ENCODE results near the gene TEX29. TPM values are rescaled to one million over a fixed set of nuclear protein-coding genes. Genes with fewer than 3 reads are reported as not detected.

TEX29 gene
- total RNA-seq, 1 experiment from 2014 or later = not detected

GRCh38 chr13:111343186-111343805, 22.9 kb downstream of the TEX29 start:
- Histone ChIP-seq H3K4me1 (ENCODE audit: control insufficient read depth, insufficient read depth, low read length) (no peaks in the 10 kb centered on the region), H3K27ac (ENCODE audit: low read length) (no peak overlapping the region), H3K36me3 (ENCODE audit: control insufficient read depth, insufficient read depth, low read length) (no peaks in the 10 kb centered on the region), H3K27me3 (ENCODE audit: control insufficient read depth, insufficient read depth, low read length) (no peaks in the 10 kb centered on the region), H3K9me3 (ENCODE audit: control insufficient read depth, insufficient read depth, low read depth, low read length) (no peaks in the 10 kb centered on the region), H3K4me3 (ENCODE audit: low read depth in 2 of 2, low read length in 2 of 2) (no peak overlapping the region)
- in situ Hi-C loops (cut with HindIII; ENCODE audit: low pct_unique_long_range_greater_than_20kb, low sequenced_read_pairs) (no loop called here), intact Hi-C loops (cut with micrococcal nuclease; ENCODE audit: unreplicated experiment) (no loop called here)
- no peak for TF ChIP-seq POLR2AphosphoS5 (IDR thresholded peaks at IDR 0.05; ENCODE audit: low read depth, low read length)
- no peak for TF ChIP-seq SIN3A (IDR thresholded peaks at IDR 0.05; ENCODE audit: borderline replicate concordance, insufficient read depth, low read depth, low read length)
- TF ChIP-seq TCF7L2 (IDR thresholded peaks at IDR 0.05; ENCODE audit: low read depth, low read length) = no peak
- TF ChIP-seq, protein P1, sequence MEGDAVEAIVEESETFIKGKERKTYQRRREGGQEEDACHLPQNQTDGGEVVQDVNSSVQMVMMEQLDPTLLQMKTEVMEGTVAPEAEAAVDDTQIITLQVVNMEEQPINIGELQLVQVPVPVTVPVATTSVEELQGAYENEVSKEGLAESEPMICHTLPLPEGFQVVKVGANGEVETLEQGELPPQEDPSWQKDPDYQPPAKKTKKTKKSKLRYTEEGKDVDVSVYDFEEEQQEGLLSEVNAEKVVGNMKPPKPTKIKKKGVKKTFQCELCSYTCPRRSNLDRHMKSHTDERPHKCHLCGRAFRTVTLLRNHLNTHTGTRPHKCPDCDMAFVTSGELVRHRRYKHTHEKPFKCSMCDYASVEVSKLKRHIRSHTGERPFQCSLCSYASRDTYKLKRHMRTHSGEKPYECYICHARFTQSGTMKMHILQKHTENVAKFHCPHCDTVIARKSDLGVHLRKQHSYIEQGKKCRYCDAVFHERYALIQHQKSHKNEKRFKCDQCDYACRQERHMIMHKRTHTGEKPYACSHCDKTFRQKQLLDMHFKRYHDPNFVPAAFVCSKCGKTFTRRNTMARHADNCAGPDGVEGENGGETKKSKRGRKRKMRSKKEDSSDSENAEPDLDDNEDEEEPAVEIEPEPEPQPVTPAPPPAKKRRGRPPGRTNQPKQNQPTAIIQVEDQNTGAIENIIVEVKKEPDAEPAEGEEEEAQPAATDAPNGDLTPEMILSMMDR (IDR thresholded peaks at IDR 0.05) = no peak
- TF ChIP-seq, protein P2, sequence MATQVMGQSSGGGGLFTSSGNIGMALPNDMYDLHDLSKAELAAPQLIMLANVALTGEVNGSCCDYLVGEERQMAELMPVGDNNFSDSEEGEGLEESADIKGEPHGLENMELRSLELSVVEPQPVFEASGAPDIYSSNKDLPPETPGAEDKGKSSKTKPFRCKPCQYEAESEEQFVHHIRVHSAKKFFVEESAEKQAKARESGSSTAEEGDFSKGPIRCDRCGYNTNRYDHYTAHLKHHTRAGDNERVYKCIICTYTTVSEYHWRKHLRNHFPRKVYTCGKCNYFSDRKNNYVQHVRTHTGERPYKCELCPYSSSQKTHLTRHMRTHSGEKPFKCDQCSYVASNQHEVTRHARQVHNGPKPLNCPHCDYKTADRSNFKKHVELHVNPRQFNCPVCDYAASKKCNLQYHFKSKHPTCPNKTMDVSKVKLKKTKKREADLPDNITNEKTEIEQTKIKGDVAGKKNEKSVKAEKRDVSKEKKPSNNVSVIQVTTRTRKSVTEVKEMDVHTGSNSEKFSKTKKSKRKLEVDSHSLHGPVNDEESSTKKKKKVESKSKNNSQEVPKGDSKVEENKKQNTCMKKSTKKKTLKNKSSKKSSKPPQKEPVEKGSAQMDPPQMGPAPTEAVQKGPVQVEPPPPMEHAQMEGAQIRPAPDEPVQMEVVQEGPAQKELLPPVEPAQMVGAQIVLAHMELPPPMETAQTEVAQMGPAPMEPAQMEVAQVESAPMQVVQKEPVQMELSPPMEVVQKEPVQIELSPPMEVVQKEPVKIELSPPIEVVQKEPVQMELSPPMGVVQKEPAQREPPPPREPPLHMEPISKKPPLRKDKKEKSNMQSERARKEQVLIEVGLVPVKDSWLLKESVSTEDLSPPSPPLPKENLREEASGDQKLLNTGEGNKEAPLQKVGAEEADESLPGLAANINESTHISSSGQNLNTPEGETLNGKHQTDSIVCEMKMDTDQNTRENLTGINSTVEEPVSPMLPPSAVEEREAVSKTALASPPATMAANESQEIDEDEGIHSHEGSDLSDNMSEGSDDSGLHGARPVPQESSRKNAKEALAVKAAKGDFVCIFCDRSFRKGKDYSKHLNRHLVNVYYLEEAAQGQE (IDR thresholded peaks at IDR 0.05; ENCODE audit: insufficient read depth in 1 of 2, low read depth in 2 of 2, low read length in 1 of 2) = no peak
- ChIA-PET CTCF (no interaction called here), POLR2A (no interaction called here)
- ATAC-seq (no peak), DNase-seq (ENCODE audit: low read depth, low spot score) (no peak)
- BruUV-seq (replicated peaks) = no TSS peak

DNA sequence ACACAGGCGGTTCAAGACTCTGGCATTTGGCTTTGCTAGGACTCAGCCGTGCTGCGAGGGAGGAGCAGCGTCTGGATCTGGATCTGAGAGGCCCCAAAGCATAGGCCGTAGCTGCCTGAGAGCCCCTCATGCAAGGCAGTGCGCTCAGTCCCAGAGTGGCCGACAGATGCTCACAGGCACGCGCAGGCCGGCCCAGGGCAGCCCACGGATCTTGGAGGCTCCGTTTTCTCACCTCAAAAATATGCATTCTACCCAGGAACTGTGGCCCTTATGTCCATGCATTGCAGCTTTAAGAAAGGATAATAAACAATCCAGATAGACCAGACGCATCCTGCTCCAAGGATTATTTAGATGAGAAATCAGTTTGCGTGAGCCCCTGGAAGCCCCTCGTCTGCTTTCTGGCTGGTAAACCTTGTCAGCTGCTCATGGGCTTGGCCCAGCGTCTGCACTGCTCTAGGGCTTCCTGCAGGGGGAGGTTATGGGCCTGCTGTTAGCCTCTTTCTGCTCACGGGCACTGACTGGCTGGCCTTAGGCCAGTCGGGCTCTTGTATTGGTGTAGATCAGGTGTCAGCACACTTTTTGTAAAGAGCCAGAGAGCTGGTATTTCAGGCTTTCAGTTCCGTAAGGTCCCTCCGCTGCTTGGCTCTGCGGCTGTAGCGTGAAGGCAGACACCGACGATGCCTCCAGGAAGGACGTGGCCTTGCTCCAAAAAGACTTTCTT, 24.2 kb downstream of the TEX29 start:
- no peaks in the 10 kb centered on the region for H3K4me1 ChIP-seq (ENCODE audit: control insufficient read depth, insufficient read depth, low read length)
- DNase-seq (ENCODE audit: low read depth, low spot score) (no peak), ATAC-seq (no peak)
- H3K9me3 ChIP-seq (ENCODE audit: control insufficient read depth, insufficient read depth, low read depth, low read length) = no peaks in the 10 kb centered on the region
- ChIA-PET CTCF (no interaction called here), POLR2A (no interaction called here)
- no peaks in the 10 kb centered on the region for H3K36me3 ChIP-seq (ENCODE audit: control insufficient read depth, insufficient read depth, low read length)
- no peaks in the 10 kb centered on the region for H3K27me3 ChIP-seq (ENCODE audit: control insufficient read depth, insufficient read depth, low read length)
- H3K27ac ChIP-seq (ENCODE audit: low read length) = no peak overlapping the region
- no peak for TF ChIP-seq TCF7L2 (IDR thresholded peaks at IDR 0.05; ENCODE audit: low read depth, low read length)
- TF ChIP-seq, protein P1 (IDR thresholded peaks at IDR 0.05) = no peak
- TF ChIP-seq, protein P2 (IDR thresholded peaks at IDR 0.05; ENCODE audit: insufficient read depth in 1 of 2, low read depth in 2 of 2, low read length in 1 of 2) = no peak
- TF ChIP-seq POLR2AphosphoS5 (IDR thresholded peaks at IDR 0.05; ENCODE audit: low read depth, low read length) = no peak
- TF ChIP-seq SIN3A (IDR thresholded peaks at IDR 0.05; ENCODE audit: borderline replicate concordance, insufficient read depth, low read depth, low read length) = no peak
- intact Hi-C loops (cut with micrococcal nuclease; ENCODE audit: unreplicated experiment) = no loop called here
- BruUV-seq (replicated peaks) = no TSS peak
- in situ Hi-C loops (cut with HindIII; ENCODE audit: low pct_unique_long_range_greater_than_20kb, low sequenced_read_pairs) = no loop called here
- H3K4me3 ChIP-seq (ENCODE audit: low read depth in 2 of 2, low read length in 2 of 2) = no peak overlapping the region
